ENCODE data around the gene NISCH.

Gene NISCH

GRCh38 chr3:52490939-52491526 lies 35.6 kb downstream of the NISCH start:
- DNase-seq (ENCODE audit: low spot score), result no peak

- no peak for DNase-seq (ENCODE audit: low spot score)
These were observed 36.7 kb downstream of the NISCH start for GRCh38 chr3:52492059-52492458.

GRCh38 chr3:52493232-52494017 lies 38.0 kb downstream of the NISCH start:
- DNase-seq (ENCODE audit: low spot score), result no peak

- no peak for DNase-seq (ENCODE audit: low spot score)
These were observed 39.0 kb downstream of the NISCH start for GRCh38 chr3:52494445-52494844.

- DNase-seq (ENCODE audit: low spot score), result no peak
These were observed 39.6 kb downstream of the NISCH start, which contains the start of gene STAB1 for GRCh38 chr3:52494886-52495495. Gene STAB1, plus strand, starts transcription at chr3:52495338. Its CDS starts 76 bp downstream, at chr3:52495414.

GRCh38 chr3:52495777-52496602 lies 40.6 kb downstream of the NISCH start:
- peak; percentile 67 for DNase-seq (ENCODE audit: low spot score)

GRCh38 chr3:52498137-52499054 lies 43.0 kb downstream of the NISCH start:
- no peak for DNase-seq (ENCODE audit: low spot score)

- no peak for DNase-seq (ENCODE audit: low spot score)
These were observed 45.6 kb downstream of the NISCH start for GRCh38 chr3:52501046-52501445.

GRCh38 chr3:52502001-52502400 lies 46.6 kb downstream of the NISCH start:
- DNase-seq (ENCODE audit: low spot score), result no peak

- DNase-seq (ENCODE audit: low spot score), result no peak
These were observed 47.5 kb downstream of the NISCH start for GRCh38 chr3:52502808-52503350.

- no peak for DNase-seq (ENCODE audit: low spot score)
These were observed 48.5 kb downstream of the NISCH start for GRCh38 chr3:52503788-52504424.

GRCh38 chr3:52504977-52505376 lies 49.6 kb downstream of the NISCH start:
- no peak for DNase-seq (ENCODE audit: low spot score)

GRCh38 chr3:52506266-52506966 lies 51.0 kb downstream of the NISCH start:
- DNase-seq (ENCODE audit: low spot score), result no peak

GRCh38 chr3:52507359-52507758 lies 52.0 kb downstream of the NISCH start:
- peak; percentile 74 for DNase-seq (ENCODE audit: low spot score)

- DNase-seq (ENCODE audit: low spot score), result no peak
These were observed 54.4 kb downstream of the NISCH start for GRCh38 chr3:52509753-52510328.

- no peak for DNase-seq (ENCODE audit: low spot score)
These were observed 56.1 kb downstream of the NISCH start for GRCh38 chr3:52511509-52511908.

- no peak for DNase-seq (ENCODE audit: low spot score)
These were observed 56.7 kb downstream of the NISCH start for GRCh38 chr3:52512105-52512504.

- no peak for DNase-seq (ENCODE audit: low spot score)
These were observed 57.3 kb downstream of the NISCH start for GRCh38 chr3:52512727-52513126.

- DNase-seq (ENCODE audit: low spot score), result no peak
These were observed 57.9 kb downstream of the NISCH start for GRCh38 chr3:52513281-52513680.

Measured in AG08396 (cell line).